ENCODE measurements around the gene LCK. TPM values are rescaled to one million over a fixed set of nuclear protein-coding genes. Genes with fewer than 3 reads are reported as not detected.

LCK gene
- total RNA-seq, 4 donors from 2014 or later = 2.2 to 4.0 (median 3.5) TPM

GRCh38 chr1:32327204-32327603, 76.1 kb downstream of the LCK start:
- TF ChIP-seq POLR2A (IDR thresholded peaks at IDR 0.05) (no peak), CTCF (IDR thresholded peaks at IDR 0.05) (no peak)
- Histone ChIP-seq H3K9me3 (no peaks in the 10 kb centered on the region), H3K4me1 (peaks cover 18 to 22% of the 10 kb centered on the region in 2 donors), H3K36me3 (peaks cover 31 to 32% of the 10 kb centered on the region in 2 donors), H3K27me3 (no peaks in the 10 kb centered on the region), H3K4me3 (replicated peaks in 1 of 3) (no peak overlapping the region), H3K27ac (no peak overlapping the region)
- no peak for DNase-seq
- intact Hi-C loops (cut with DNase I) = no loop called here
- WGBS, 2 donors = 96% methylated on average over 9 to 11 of the region's 11 CpGs

GRCh38 chr1:32329931-32330466, 78.9 kb downstream of the LCK start:
- H3K36me3 ChIP-seq = peaks cover 25 to 27% of the 10 kb centered on the region in 2 donors
- peak overlapping the region in 2 of 3 donors; percentile 46 to 87 for H3K27ac ChIP-seq
- H3K27me3 ChIP-seq = no peaks in the 10 kb centered on the region
- no peaks in the 10 kb centered on the region for H3K9me3 ChIP-seq
- H3K4me3 ChIP-seq (replicated peaks in 1 of 3) = no peak overlapping the region
- 93 to 94% methylated on average over 4 of the region's 4 CpGs for WGBS, 2 donors
- intact Hi-C loops (cut with DNase I) = loop anchor here (10.0 kb wide), 1 partner anchor 95 kb away; no protein-coding TSS in a partner anchor
- H3K4me1 ChIP-seq = peaks cover 44 to 49% of the 10 kb centered on the region in 2 donors
- TF ChIP-seq POLR2A (IDR thresholded peaks at IDR 0.05) (no peak), CTCF (IDR thresholded peaks at IDR 0.05) (no peak)
- no peak for DNase-seq

- H3K36me3 ChIP-seq = peaks cover 24 to 25% of the 10 kb centered on the region in 2 donors
These were observed 79.6 kb downstream of the LCK start for GRCh38 chr1:32330558-32331151.

GRCh38 chr1:32331549-32331948, 80.5 kb downstream of the LCK start:
- Histone ChIP-seq H3K4me1 (peaks cover 49 to 52% of the 10 kb centered on the region in 2 donors), H3K4me3 (replicated peaks in 1 of 3) (no peak overlapping the region), H3K9me3 (no peaks in the 10 kb centered on the region), H3K27me3 (no peaks in the 10 kb centered on the region), H3K36me3 (peaks cover 24 to 25% of the 10 kb centered on the region in 2 donors), H3K27ac (peak overlapping the region; percentile 85 to 90 (median 87))
- no peak for DNase-seq
- intact Hi-C loops (cut with DNase I) = loop anchor here (10.0 kb wide), 1 partner anchor 97 kb away; no protein-coding TSS in a partner anchor
- TF ChIP-seq POLR2A (IDR thresholded peaks at IDR 0.05) = no peak
- no peak for TF ChIP-seq CTCF (IDR thresholded peaks at IDR 0.05)
- WGBS, 2 donors = 89 to 93% methylated on average over 12 of the region's 12 CpGs

More at GRCh38 chr1:32330558-32331151, 79.6 kb downstream of the LCK start:
- peak overlapping the region in 2 of 3 donors; percentile 46 to 87 for H3K27ac ChIP-seq
- no peaks in the 10 kb centered on the region for H3K27me3 ChIP-seq
- H3K4me3 ChIP-seq (replicated peaks in 1 of 3) = no peak overlapping the region
- DNase-seq = no peak
- intact Hi-C loops (cut with DNase I) = loop anchor here (10.0 kb wide), 1 partner anchor 96 kb away; no protein-coding TSS in a partner anchor
- WGBS, 2 donors = 71 to 80% methylated on average over 12 of the region's 12 CpGs
- H3K4me1 ChIP-seq = peaks cover 45 to 49% of the 10 kb centered on the region in 2 donors
- H3K9me3 ChIP-seq = no peaks in the 10 kb centered on the region
- no peak for TF ChIP-seq POLR2A (IDR thresholded peaks at IDR 0.05)
- TF ChIP-seq CTCF (IDR thresholded peaks at IDR 0.05) = no peak
